ENCODE data around the gene PPP2R2D.

GRCh38 chr10:131933016-131933695 is 32.3 kb downstream of the PPP2R2D start:
- no peak for TF ChIP-seq CTCF (conservative IDR thresholded peaks at IDR 0.05)
- no peak for TF ChIP-seq EZH2 (IDR thresholded peaks at IDR 0.05; ENCODE audit: low read depth)

Data from PC-9 (cell line).